Ovary (tissue), 3 donors: ENCODE data around the gene ASB2.

ENCODE experiments used
- POLR2A ChIP-seq: fragments of 450-650 bp; IDR thresholded peaks from one replicate; pipeline ENCODE4 v1.6.1; 2017; ENCODE audit warnings: antibody characterized with exemption, mild to moderate bottlenecking, moderate library complexity
- TF ChIP-seq, protein P1 (sequence below), 3 donors: fragments of 450-650 bp in 2 of 3; fragments of 200-600 bp in 1 of 3; IDR thresholded peaks; one replicate each; pipeline versions ENCODE4 v1.5.1 to v1.8.0; 2016 to 2022; ENCODE audit warnings: antibody characterized with exemption in 3 of 3, mild to moderate bottlenecking in 1 of 3
- donor health status: DM: no; HTN: no; CAD: no.

GRCh38 chr14:93930989-93931307 lies 45.4 kb downstream of the ASB2 start:
- TF ChIP-seq POLR2A: no peak
- TF ChIP-seq, protein P1, sequence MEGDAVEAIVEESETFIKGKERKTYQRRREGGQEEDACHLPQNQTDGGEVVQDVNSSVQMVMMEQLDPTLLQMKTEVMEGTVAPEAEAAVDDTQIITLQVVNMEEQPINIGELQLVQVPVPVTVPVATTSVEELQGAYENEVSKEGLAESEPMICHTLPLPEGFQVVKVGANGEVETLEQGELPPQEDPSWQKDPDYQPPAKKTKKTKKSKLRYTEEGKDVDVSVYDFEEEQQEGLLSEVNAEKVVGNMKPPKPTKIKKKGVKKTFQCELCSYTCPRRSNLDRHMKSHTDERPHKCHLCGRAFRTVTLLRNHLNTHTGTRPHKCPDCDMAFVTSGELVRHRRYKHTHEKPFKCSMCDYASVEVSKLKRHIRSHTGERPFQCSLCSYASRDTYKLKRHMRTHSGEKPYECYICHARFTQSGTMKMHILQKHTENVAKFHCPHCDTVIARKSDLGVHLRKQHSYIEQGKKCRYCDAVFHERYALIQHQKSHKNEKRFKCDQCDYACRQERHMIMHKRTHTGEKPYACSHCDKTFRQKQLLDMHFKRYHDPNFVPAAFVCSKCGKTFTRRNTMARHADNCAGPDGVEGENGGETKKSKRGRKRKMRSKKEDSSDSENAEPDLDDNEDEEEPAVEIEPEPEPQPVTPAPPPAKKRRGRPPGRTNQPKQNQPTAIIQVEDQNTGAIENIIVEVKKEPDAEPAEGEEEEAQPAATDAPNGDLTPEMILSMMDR (IDR thresholded peaks at IDR 0.05): no peak
